Measurements from ENCODE around the gene TAC3. TPM values are rescaled to one million over a fixed set of nuclear protein-coding genes. Genes with fewer than 3 reads are reported as not detected.
"Not testable (repeated sequence)": the region's sequence is repeated elsewhere in the genome, so short reads cannot be mapped to it uniquely, and the experiment has no call there.

TAC3 gene
- total RNA-seq, 6 experiments from 2014 or later, result not detected

- H3K9me3 Mint-ChIP-seq; DNase-seq; H3K4me3 Mint-ChIP-seq; H3K27ac Mint-ChIP-seq; H3K36me3 Mint-ChIP-seq (ENCODE audit: low read depth); H3K4me1 Mint-ChIP-seq (ENCODE audit: low read depth): not testable (repeated sequence)
- peaks cover 23% of the 10 kb centered on the region for H3K27me3 Mint-ChIP-seq (ENCODE audit: insufficient read depth)
Observed at GRCh38 chr12:56963557-56963956, 52.8 kb downstream of the TAC3 start.

DNA sequence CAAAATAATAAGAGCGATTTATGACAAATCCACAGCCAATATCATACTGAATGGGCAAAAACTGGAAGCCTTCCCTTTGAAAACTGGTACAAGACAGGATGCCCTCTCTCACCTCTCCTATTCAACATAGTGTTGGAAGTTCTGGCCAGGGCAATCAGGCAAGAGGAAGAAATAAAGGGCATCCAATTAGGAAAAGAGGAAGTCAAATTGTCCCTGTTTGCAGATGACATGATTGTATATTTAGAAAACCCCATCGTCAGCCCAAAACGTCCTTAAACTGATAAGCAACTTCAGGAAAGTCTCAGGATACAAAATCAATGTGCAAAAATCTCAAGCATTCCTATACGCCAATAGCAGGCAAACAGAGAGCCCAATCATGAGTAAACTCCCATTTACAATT is 54.1 kb downstream of the TAC3 start:
- H3K36me3 Mint-ChIP-seq (ENCODE audit: low read depth); H3K4me1 Mint-ChIP-seq (ENCODE audit: low read depth); H3K27ac Mint-ChIP-seq; DNase-seq; H3K4me3 Mint-ChIP-seq; H3K9me3 Mint-ChIP-seq: not testable (repeated sequence)
- H3K27me3 Mint-ChIP-seq (ENCODE audit: insufficient read depth), result peaks cover 24% of the 10 kb centered on the region

Other genes with a start within 250 kb of the TAC3 start
- not detected for gene SDR9C7, start 82.1 kb downstream of the TAC3 start, total RNA-seq (2021; fragmentation: NEBNext Ultra II Directional; extraction: Animal tissue kit (Norgen Biotek cat#: 25700))
- not detected for gene RDH16, start 58.9 kb downstream of the TAC3 start, total RNA-seq (2021; fragmentation: NEBNext Ultra II Directional; extraction: Animal tissue kit (Norgen Biotek cat#: 25700))
- 1 to 10 TPM; 3.6 to 4.6 (median 3.9) TPM for gene ZBTB39, start 10.0 kb downstream of the TAC3 start, total RNA-seq (2021; fragmentation: NEBNext Ultra II Directional; extraction: Animal tissue kit (Norgen Biotek cat#: 25700))
- gene MYO1A, start 33.6 kb upstream of the TAC3 start, total RNA-seq (2021; fragmentation: NEBNext Ultra II Directional; extraction: Animal tissue kit (Norgen Biotek cat#: 25700)), result under 1 TPM in 1 of 6 experiments, not detected in 5; 0.23 TPM
- gene NEMP1, start 62.3 kb upstream of the TAC3 start, total RNA-seq (2021; fragmentation: NEBNext Ultra II Directional; extraction: Animal tissue kit (Norgen Biotek cat#: 25700)), result 10 to 100 TPM; 13.0 to 22.1 (median 20.7) TPM
- gene NAB2, start 72.6 kb upstream of the TAC3 start, total RNA-seq (2021; fragmentation: NEBNext Ultra II Directional; extraction: Animal tissue kit (Norgen Biotek cat#: 25700)), result 10 to 100 TPM; 37.9 to 48.1 (median 44.8) TPM
- 100 to 1,000 TPM in 1 of 6 experiments, 10 to 100 TPM in 5; 83.7 to 102 (median 93.5) TPM for gene STAT6, start 94.8 kb upstream of the TAC3 start, total RNA-seq (2021; fragmentation: NEBNext Ultra II Directional; extraction: Animal tissue kit (Norgen Biotek cat#: 25700))
- 100 to 1,000 TPM; 187 to 332 (median 201) TPM for gene LRP1, start 112.0 kb upstream of the TAC3 start, total RNA-seq (2021; fragmentation: NEBNext Ultra II Directional; extraction: Animal tissue kit (Norgen Biotek cat#: 25700))
- not detected for gene LRP1-AS, start 131.1 kb upstream of the TAC3 start, total RNA-seq (2021; fragmentation: NEBNext Ultra II Directional; extraction: Animal tissue kit (Norgen Biotek cat#: 25700))
- 1 to 10 TPM; 2.9 to 8.2 (median 3.9) TPM for gene NXPH4, start 200.3 kb upstream of the TAC3 start, total RNA-seq (2021; fragmentation: NEBNext Ultra II Directional; extraction: Animal tissue kit (Norgen Biotek cat#: 25700))
- 100 to 1,000 TPM; 112 to 127 (median 126) TPM for gene SHMT2, start 213.2 kb upstream of the TAC3 start, total RNA-seq (2021; fragmentation: NEBNext Ultra II Directional; extraction: Animal tissue kit (Norgen Biotek cat#: 25700))
- gene STAC3, start 234.7 kb upstream of the TAC3 start, total RNA-seq (2021; fragmentation: NEBNext Ultra II Directional; extraction: Animal tissue kit (Norgen Biotek cat#: 25700)), result 1 to 10 TPM in 1 of 6 experiments, under 1 TPM in 5; 0.21 to 1.1 (median 0.58) TPM

All from HFFc6 (cell line).